Esophagus muscularis mucosa (tissue), 4 donors: Measurements from ENCODE around the gene XYLT2. TPM values are rescaled to one million over a fixed set of nuclear protein-coding genes. Genes with fewer than 3 reads are reported as not detected.
A peak's percentile ranks its signal among the peaks of the same experiment; 100 is the strongest.

Source experiments
- DNase-seq: peaks from one replicate; pipeline ENCODE4 v3.0.0-alpha.2; 2017; ENCODE audit errors: extremely low spot score
- H3K27ac ChIP-seq, 4 donors: fragments of 200-600 bp; sonication (generic); replicated peaks in 1 of 4; 1 replicate in 3 of 4; 2 replicates in 1 of 4; pipeline ENCODE4 v1.5.1; 2016 to 2019; ENCODE audit warnings: mild to moderate bottlenecking in 1 of 4
- H3K27me3 ChIP-seq, 4 donors: fragments of 200-600 bp; sonication (generic); one replicate each; pipeline versions ENCODE4 v1.5.1 to v1.6.0; 2016 to 2019
- H3K36me3 ChIP-seq, 4 donors: fragments of 200-600 bp; sonication (generic); one replicate each; pipeline ENCODE4 v1.5.1; 2016 to 2019
- H3K4me1 ChIP-seq, 4 donors: fragments of 200-600 bp; sonication (generic); one replicate each; pipeline ENCODE4 v1.5.1; 2016 to 2019
- H3K4me3 ChIP-seq, 4 donors: fragments of 200-600 bp; sonication (generic); 1 replicate in 2 of 4; 2 replicates in 2 of 4; pipeline ENCODE4 v1.5.1; 2016 to 2019; ENCODE audit warnings: mild to moderate bottlenecking in 4 of 4, moderate library complexity in 1 of 4
- H3K9me3 ChIP-seq, 4 donors: fragments of 200-600 bp; sonication (generic); 1 replicate in 3 of 4; 2 replicates in 1 of 4; pipeline ENCODE4 v1.5.1; 2016 to 2019
- EP300 ChIP-seq: sonication (generic); formaldehyde crosslinking; IDR thresholded peaks from one replicate; pipeline ENCODE4 v1.6.1; 2017; ENCODE audit warnings: antibody characterized with exemption
- POLR2A ChIP-seq: fragments of 450-650 bp; IDR thresholded peaks from one replicate; pipeline ENCODE4 v1.6.1; 2017; ENCODE audit warnings: antibody characterized with exemption, moderate library complexity, mild to moderate bottlenecking, low read depth
- POLR2AphosphoS5 ChIP-seq, 2 donors: sonication (generic); formaldehyde crosslinking; IDR thresholded peaks; one replicate each; pipeline ENCODE4 v1.6.1; 2017; ENCODE audit warnings: antibody characterized with exemption in 2 of 2
- WGBS: methylation state at CpG from one replicate; pipeline ENCODE4 v1.1.5; 2018; 5-methylcytosine and 5-hydroxymethylcytosine counted together
- intact Hi-C: fragments of 100-400 bp; cut with DNase I; formaldehyde crosslinking; loops from one replicate; pipeline ENCODE4 v1.15.1; 2023
- total RNA-seq, 4 donors: library from RNA; depleted of rRNA; stranded (reverse); fragments of >200 nt; gene quantifications; one replicate each; pipeline versions ENCODE4 v1.1.0 to v1.2.1, GENCODE V29; 2016
- TF ChIP-seq, protein P1 (sequence below), 3 experiments: fragments of 200-600 bp in 2 of 3; fragments of 450-650 bp in 1 of 3; sonication (generic) in 2 of 3; IDR thresholded peaks; one replicate each; pipeline ENCODE4 v1.5.1; 2017 to 2019; ENCODE audit warnings: antibody characterized with exemption in 3 of 3, mild to moderate bottlenecking in 2 of 3, moderate library complexity in 1 of 3

XYLT2 gene
- total RNA-seq, 4 donors from 2014 or later: 12.8 to 29.8 (median 26.0) TPM

DNA sequence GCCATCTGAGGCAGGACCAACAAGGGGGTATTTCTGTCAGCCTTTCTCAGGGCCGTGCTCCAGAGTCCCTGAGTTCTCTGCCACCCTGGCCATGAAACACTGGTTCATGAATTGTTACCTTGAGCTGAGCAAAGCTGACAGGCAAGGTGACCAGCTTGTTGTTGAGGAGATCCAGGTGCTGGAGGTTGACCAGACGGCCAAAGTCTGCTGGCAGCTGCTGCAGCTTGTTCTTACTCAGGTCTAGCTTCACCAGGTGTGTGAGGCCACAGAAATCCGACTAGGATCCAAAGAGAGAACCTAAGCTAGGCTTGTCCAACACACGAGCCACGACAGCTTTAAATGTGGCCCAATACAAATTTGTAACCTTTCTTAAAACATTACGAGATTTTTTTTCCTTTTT, 46.7 kb downstream of the XYLT2 start:
- 80% methylated on average over 5 of the region's 6 CpGs for WGBS
- Histone ChIP-seq H3K9me3 (no peaks in the 10 kb centered on the region), H3K4me1 (peaks cover 19 to 31% (median 26%) of the 10 kb centered on the region in 4 donors), H3K36me3 (peaks cover 61 to 77% (median 75%) of the 10 kb centered on the region in 4 donors), H3K27ac (no peak overlapping the region), H3K4me3 (no peak overlapping the region), H3K27me3 (no peaks in the 10 kb centered on the region)
- TF ChIP-seq, protein P1, sequence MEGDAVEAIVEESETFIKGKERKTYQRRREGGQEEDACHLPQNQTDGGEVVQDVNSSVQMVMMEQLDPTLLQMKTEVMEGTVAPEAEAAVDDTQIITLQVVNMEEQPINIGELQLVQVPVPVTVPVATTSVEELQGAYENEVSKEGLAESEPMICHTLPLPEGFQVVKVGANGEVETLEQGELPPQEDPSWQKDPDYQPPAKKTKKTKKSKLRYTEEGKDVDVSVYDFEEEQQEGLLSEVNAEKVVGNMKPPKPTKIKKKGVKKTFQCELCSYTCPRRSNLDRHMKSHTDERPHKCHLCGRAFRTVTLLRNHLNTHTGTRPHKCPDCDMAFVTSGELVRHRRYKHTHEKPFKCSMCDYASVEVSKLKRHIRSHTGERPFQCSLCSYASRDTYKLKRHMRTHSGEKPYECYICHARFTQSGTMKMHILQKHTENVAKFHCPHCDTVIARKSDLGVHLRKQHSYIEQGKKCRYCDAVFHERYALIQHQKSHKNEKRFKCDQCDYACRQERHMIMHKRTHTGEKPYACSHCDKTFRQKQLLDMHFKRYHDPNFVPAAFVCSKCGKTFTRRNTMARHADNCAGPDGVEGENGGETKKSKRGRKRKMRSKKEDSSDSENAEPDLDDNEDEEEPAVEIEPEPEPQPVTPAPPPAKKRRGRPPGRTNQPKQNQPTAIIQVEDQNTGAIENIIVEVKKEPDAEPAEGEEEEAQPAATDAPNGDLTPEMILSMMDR (IDR thresholded peaks at IDR 0.05): no peak
- TF ChIP-seq EP300: no peak
- no peak for TF ChIP-seq POLR2A
- no peak for TF ChIP-seq POLR2AphosphoS5 (IDR thresholded peaks at IDR 0.05)
- no peak for DNase-seq
- intact Hi-C loops: no loop called here

DNA sequence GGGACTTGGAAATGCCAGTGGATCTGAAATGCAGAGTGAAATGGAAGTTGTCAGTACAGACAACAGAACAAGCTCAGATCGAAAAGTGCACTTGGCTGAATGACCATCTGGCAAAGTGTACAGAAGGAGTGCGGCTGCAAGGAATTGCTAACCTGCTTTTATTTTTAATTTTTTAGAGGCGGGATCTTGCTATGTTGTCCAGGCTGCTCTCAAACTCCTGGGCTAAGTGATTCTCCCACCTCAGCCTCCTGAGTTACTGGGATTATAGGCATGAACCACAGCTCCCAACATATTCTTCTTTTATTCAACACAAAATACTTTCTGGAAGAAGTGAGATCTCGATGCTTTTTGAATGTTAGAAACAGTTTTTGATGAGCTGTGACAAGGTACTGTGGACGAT, 47.8 kb downstream of the XYLT2 start:
- no peak for DNase-seq

DNA sequence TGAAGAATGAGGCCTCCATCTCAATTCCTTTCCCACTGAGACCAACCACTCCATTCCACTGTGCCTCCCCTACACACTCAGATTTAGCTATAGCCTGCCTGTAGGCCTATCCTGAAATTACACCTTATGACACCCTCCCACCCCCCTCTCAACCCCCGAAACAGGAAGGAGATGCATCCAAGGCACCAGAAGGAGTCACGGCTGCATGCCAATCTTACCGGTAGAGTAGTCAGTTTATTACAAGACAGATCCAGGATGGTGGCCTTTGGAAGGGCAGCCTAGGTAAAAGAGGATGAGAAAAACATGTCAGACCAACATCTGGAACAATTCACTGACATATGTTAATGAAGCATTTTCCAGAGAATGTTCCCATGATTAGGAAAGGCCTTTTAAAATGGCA, 48.8 kb downstream of the XYLT2 start:
- WGBS: 21% methylated on average over 3 of the region's 3 CpGs
- Histone ChIP-seq H3K9me3 (no peaks in the 10 kb centered on the region), H3K4me1 (peaks cover 19 to 36% (median 30%) of the 10 kb centered on the region in 4 donors), H3K27me3 (no peaks in the 10 kb centered on the region), H3K27ac (no peak overlapping the region), H3K4me3 (no peak overlapping the region), H3K36me3 (peaks cover 45 to 56% (median 54%) of the 10 kb centered on the region in 4 donors)
- TF ChIP-seq POLR2AphosphoS5 (IDR thresholded peaks at IDR 0.05): no peak
- no peak for TF ChIP-seq POLR2A
- TF ChIP-seq, protein P1 (IDR thresholded peaks at IDR 0.05): no peak
- TF ChIP-seq EP300: no peak
- no peak for DNase-seq
- intact Hi-C loops: no loop called here

More for the DNA sequence above, 47.8 kb downstream of the XYLT2 start:
- Histone ChIP-seq H3K9me3 (no peaks in the 10 kb centered on the region), H3K36me3 (peaks cover 50 to 66% (median 64%) of the 10 kb centered on the region in 4 donors), H3K27ac (no peak overlapping the region), H3K4me1 (peaks cover 19 to 36% (median 30%) of the 10 kb centered on the region in 4 donors), H3K27me3 (no peaks in the 10 kb centered on the region), H3K4me3 (no peak overlapping the region)
- WGBS: 87% methylated on average over 5 of the region's 5 CpGs
- intact Hi-C loops: no loop called here
- no peak for TF ChIP-seq POLR2AphosphoS5 (IDR thresholded peaks at IDR 0.05)
- no peak for TF ChIP-seq EP300
- TF ChIP-seq, protein P1 (IDR thresholded peaks at IDR 0.05): no peak
- TF ChIP-seq POLR2A: no peak

- no peaks in the 10 kb centered on the region for H3K9me3 ChIP-seq
- TF ChIP-seq EP300: no peak
- TF ChIP-seq, protein P1 (IDR thresholded peaks at IDR 0.05): no peak
- no peak for TF ChIP-seq POLR2AphosphoS5 (IDR thresholded peaks at IDR 0.05)
- TF ChIP-seq POLR2A: no peak
- intact Hi-C loops: no loop called here
- peaks cover 31 to 40% (median 37%) of the 10 kb centered on the region in 4 donors for H3K36me3 ChIP-seq
- no peak for DNase-seq
- H3K4me3 ChIP-seq: peak overlapping the region; percentile 81 to 87 (median 84)
- no peaks in the 10 kb centered on the region for H3K27me3 ChIP-seq
- H3K27ac ChIP-seq: peak overlapping the region; percentile 74 to 86 (median 82)
- WGBS: 4% methylated on average over 29 of the region's 30 CpGs
- H3K4me1 ChIP-seq: peaks cover 19 to 36% (median 30%) of the 10 kb centered on the region in 4 donors
These were observed 50.6 kb downstream of the XYLT2 start for GRCh38 chr17:50396261-50397110.
